ENCODE results near the gene GPR158.

The GPR158 gene

GRCh38 chr10:25198151-25198550 lies 23.4 kb downstream of the GPR158 start:
- no peak for DNase-seq

- no peak for DNase-seq
Observed at GRCh38 chr10:25206693-25207414, 32.1 kb downstream of the GPR158 start.

GRCh38 chr10:25209618-25210017 lies 34.8 kb downstream of the GPR158 start:
- DNase-seq, result no peak

- no peak for DNase-seq
Observed at GRCh38 chr10:25210265-25210664, 35.5 kb downstream of the GPR158 start.

- no peak for DNase-seq
Observed at GRCh38 chr10:25220156-25220555, 45.4 kb downstream of the GPR158 start.

- DNase-seq, result no peak
Observed at GRCh38 chr10:25222085-25222660, 47.4 kb downstream of the GPR158 start.

GRCh38 chr10:25226775-25227682 lies 52.2 kb downstream of the GPR158 start:
- no peak for DNase-seq

GRCh38 chr10:25231751-25232150 lies 57.0 kb downstream of the GPR158 start:
- DNase-seq, result no peak

- DNase-seq, result no peak
Observed at GRCh38 chr10:25232204-25232603, 57.4 kb downstream of the GPR158 start.

GRCh38 chr10:25245165-25245564 lies 70.4 kb downstream of the GPR158 start:
- DNase-seq, result no peak

GRCh38 chr10:25257646-25258045 lies 82.8 kb downstream of the GPR158 start:
- no peak for DNase-seq

- no peak for DNase-seq
Observed at GRCh38 chr10:25261110-25261509, 86.3 kb downstream of the GPR158 start.

- peak; percentile 88 for DNase-seq
Observed at GRCh38 chr10:25261558-25261957, 86.8 kb downstream of the GPR158 start.

- DNase-seq, result no peak
Observed at GRCh38 chr10:25263931-25264330, 89.1 kb downstream of the GPR158 start.

- no peak for DNase-seq
Observed at GRCh38 chr10:25278180-25278579, 103.4 kb downstream of the GPR158 start.

GRCh38 chr10:25280076-25280475 lies 105.3 kb downstream of the GPR158 start:
- no peak for DNase-seq

GRCh38 chr10:25280573-25280972 lies 105.8 kb downstream of the GPR158 start:
- no peak for DNase-seq

GRCh38 chr10:25285809-25286208 lies 111.0 kb downstream of the GPR158 start:
- no peak for DNase-seq

GRCh38 chr10:25288181-25288580 lies 113.4 kb downstream of the GPR158 start:
- no peak for DNase-seq

GRCh38 chr10:25294032-25294926 lies 119.5 kb downstream of the GPR158 start:
- DNase-seq, result no peak

GRCh38 chr10:25296324-25296723 lies 121.5 kb downstream of the GPR158 start:
- DNase-seq, result no peak

GRCh38 chr10:25297466-25297865 lies 122.7 kb downstream of the GPR158 start:
- DNase-seq, result no peak

- no peak for DNase-seq
Observed at GRCh38 chr10:25300073-25300472, 125.3 kb downstream of the GPR158 start.

Data from NCI-H1417 treated with DMSO at 0.1 percent for 48 hours (cell line).